Measurements from ENCODE around the gene LPAR1.

DNA sequence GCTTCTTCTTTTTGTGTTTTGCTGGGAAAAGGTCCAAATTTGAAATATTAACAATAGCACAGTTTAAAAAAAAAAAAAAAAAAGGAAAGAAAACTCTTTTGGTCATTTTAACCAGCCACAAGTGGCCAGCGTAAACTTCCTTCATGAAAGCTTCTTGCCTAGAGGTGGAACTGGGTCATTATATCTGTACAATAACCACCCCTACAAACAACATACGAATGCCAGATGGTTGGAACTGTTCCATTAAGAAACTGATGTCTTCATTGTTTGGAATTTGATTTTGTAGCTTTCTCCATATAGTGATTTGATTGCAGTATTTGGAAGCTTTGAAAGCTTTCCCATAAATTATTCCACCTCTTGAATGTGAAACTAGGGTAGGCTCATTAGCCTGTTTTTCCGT, 18.3 kb upstream of the LPAR1 start:
- no peak for TF ChIP-seq CSDC2 (CRISPR knock-in tag; IDR thresholded peaks at IDR 0.05)
- TF ChIP-seq ZNF70 (CRISPR knock-in tag; IDR thresholded peaks at IDR 0.05) = no peak
- no peak for TF ChIP-seq RARB (CRISPR knock-in tag; IDR thresholded peaks at IDR 0.05)
- TF ChIP-seq POU6F1 (CRISPR knock-in tag; IDR thresholded peaks at IDR 0.05; ENCODE audit: borderline replicate concordance, low read depth) = no peak
- TF ChIP-seq ZNF565 (CRISPR knock-in tag; conservative IDR thresholded peaks at IDR 0.05; ENCODE audit: low read depth) = no peak
